ENCODE data around the gene RFX1.

RFX1 gene

GRCh38 chr19:13983213-13983889, 22.8 kb downstream of the RFX1 start:
- H3K27me3 Mint-ChIP-seq (ENCODE audit: low read depth), result peaks cover 3% of the 10 kb centered on the region
- no peaks in the 10 kb centered on the region for H3K9me3 Mint-ChIP-seq
- H3K4me3 Mint-ChIP-seq, result no peak overlapping the region
- TF ChIP-seq, protein P1, sequence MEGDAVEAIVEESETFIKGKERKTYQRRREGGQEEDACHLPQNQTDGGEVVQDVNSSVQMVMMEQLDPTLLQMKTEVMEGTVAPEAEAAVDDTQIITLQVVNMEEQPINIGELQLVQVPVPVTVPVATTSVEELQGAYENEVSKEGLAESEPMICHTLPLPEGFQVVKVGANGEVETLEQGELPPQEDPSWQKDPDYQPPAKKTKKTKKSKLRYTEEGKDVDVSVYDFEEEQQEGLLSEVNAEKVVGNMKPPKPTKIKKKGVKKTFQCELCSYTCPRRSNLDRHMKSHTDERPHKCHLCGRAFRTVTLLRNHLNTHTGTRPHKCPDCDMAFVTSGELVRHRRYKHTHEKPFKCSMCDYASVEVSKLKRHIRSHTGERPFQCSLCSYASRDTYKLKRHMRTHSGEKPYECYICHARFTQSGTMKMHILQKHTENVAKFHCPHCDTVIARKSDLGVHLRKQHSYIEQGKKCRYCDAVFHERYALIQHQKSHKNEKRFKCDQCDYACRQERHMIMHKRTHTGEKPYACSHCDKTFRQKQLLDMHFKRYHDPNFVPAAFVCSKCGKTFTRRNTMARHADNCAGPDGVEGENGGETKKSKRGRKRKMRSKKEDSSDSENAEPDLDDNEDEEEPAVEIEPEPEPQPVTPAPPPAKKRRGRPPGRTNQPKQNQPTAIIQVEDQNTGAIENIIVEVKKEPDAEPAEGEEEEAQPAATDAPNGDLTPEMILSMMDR (IDR thresholded peaks at IDR 0.05; ENCODE audit: unreplicated experiment in 3 of 3), result no peak
- H3K27ac Mint-ChIP-seq, result no peak overlapping the region
- H3K36me3 Mint-ChIP-seq (ENCODE audit: low read depth), result peaks cover 5% of the 10 kb centered on the region
- peaks cover 14% of the 10 kb centered on the region for H3K4me1 Mint-ChIP-seq

- TF ChIP-seq, protein P1 (IDR thresholded peaks at IDR 0.05; ENCODE audit: unreplicated experiment in 3 of 3), result no peak
- Mint-ChIP-seq H3K4me3 (no peak overlapping the region), H3K36me3 (ENCODE audit: low read depth) (peaks cover 5% of the 10 kb centered on the region), H3K9me3 (no peaks in the 10 kb centered on the region), H3K27ac (no peak overlapping the region), H3K27me3 (ENCODE audit: low read depth) (peaks cover 3% of the 10 kb centered on the region), H3K4me1 (peaks cover 14% of the 10 kb centered on the region)
Measured at GRCh38 chr19:13982773-13983172, 23.3 kb downstream of the RFX1 start.

GRCh38 chr19:13981988-13982501, 24.1 kb downstream of the RFX1 start:
- Mint-ChIP-seq H3K27me3 (ENCODE audit: low read depth) (peaks cover 3% of the 10 kb centered on the region), H3K4me3 (no peak overlapping the region), H3K27ac (no peak overlapping the region), H3K9me3 (no peaks in the 10 kb centered on the region), H3K36me3 (ENCODE audit: low read depth) (peaks cover 5% of the 10 kb centered on the region), H3K4me1 (peaks cover 9% of the 10 kb centered on the region)
- TF ChIP-seq, protein P1 (IDR thresholded peaks at IDR 0.05; ENCODE audit: unreplicated experiment in 3 of 3), result no peak

GRCh38 chr19:13981467-13981866, 24.7 kb downstream of the RFX1 start:
- Mint-ChIP-seq H3K4me3 (no peak overlapping the region), H3K27ac (no peak overlapping the region), H3K36me3 (ENCODE audit: low read depth) (peaks cover 8% of the 10 kb centered on the region), H3K4me1 (peaks cover 3% of the 10 kb centered on the region), H3K9me3 (no peaks in the 10 kb centered on the region), H3K27me3 (ENCODE audit: low read depth) (peaks cover 3% of the 10 kb centered on the region)
- TF ChIP-seq, protein P1 (IDR thresholded peaks at IDR 0.05; ENCODE audit: unreplicated experiment in 3 of 3), result no peak

DNA sequence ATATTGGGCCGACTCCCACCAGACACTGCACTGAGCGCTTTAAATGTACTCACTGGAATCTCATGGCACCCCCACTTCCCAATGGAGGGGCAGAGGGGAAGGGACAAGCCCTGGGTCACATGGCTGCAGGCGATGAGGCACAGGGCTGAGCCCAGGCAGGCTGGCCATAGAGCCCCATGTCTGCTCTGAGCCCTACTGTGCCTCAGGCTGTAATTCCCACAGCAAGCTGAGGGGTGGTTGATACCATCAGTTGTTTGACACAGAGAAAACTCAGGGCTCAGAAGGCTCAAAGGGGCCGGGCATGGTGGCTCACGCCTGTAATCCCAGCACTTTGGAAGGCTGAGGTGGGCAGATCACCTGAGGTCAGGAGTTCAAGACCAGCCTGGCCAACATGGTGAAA, 25.1 kb downstream of the RFX1 start:
- no peak overlapping the region for H3K27ac Mint-ChIP-seq
- H3K4me1 Mint-ChIP-seq, result no peaks in the 10 kb centered on the region
- no peaks in the 10 kb centered on the region for H3K9me3 Mint-ChIP-seq
- TF ChIP-seq, protein P1 (IDR thresholded peaks at IDR 0.05; ENCODE audit: unreplicated experiment in 3 of 3), result no peak
- H3K4me3 Mint-ChIP-seq, result peak overlapping the region in 1 of 3 experiments; percentile 19
- peaks cover 3% of the 10 kb centered on the region for H3K27me3 Mint-ChIP-seq (ENCODE audit: low read depth)
- H3K36me3 Mint-ChIP-seq (ENCODE audit: low read depth), result peaks cover 12% of the 10 kb centered on the region

DNA sequence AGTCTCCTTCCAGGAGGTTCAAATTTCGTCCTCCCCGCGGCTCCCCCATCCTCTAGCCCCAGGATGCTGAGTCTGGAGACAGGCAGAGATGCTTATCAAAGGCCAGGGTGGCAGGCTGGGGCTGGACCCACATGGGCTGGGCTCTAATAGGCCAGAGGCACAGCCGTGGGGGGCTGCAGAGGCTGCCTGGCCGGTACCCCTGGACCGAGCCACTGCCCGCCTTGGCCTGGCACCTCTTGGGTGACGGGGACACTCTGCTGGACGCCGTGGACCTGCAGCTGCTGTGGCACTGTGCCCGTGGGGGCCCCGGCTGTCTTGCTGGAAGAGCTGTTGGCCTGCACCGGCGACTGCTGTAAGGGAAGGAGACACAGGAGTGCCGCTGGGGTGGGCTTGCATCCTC, 25.8 kb downstream of the RFX1 start:
- Mint-ChIP-seq H3K9me3 (no peaks in the 10 kb centered on the region), H3K4me1 (no peaks in the 10 kb centered on the region), H3K36me3 (ENCODE audit: low read depth) (peaks cover 19% of the 10 kb centered on the region), H3K27ac (no peak overlapping the region), H3K27me3 (ENCODE audit: low read depth) (peaks cover 3% of the 10 kb centered on the region), H3K4me3 (no peak overlapping the region)
- TF ChIP-seq, protein P1 (IDR thresholded peaks at IDR 0.05; ENCODE audit: unreplicated experiment in 3 of 3), result no peak
